ENCODE data around the gene SPTLC3.

The SPTLC3 gene

GRCh38 chr20:13158369-13158768 is 149.6 kb downstream of the SPTLC3 start:
- Histone ChIP-seq H3K27me3 (ENCODE audit: insufficient read depth, poor library complexity, severe bottlenecking) (no peaks in the 10 kb centered on the region), H3K4me3 (replicated peaks; ENCODE audit: insufficient read depth, low read length) (no peak overlapping the region), H3K27ac (replicated peaks) (no peak overlapping the region)
- DNase-seq (ENCODE audit: low read depth in 1 of 2, low spot score in 1 of 2) = no peak
- TF ChIP-seq GABPA (IDR thresholded peaks at IDR 0.05; ENCODE audit: low read depth) = no peak
- no peak for TF ChIP-seq REST (IDR thresholded peaks at IDR 0.05; ENCODE audit: insufficient replicate concordance, low read depth)
- TF ChIP-seq SPI1 (IDR thresholded peaks at IDR 0.05; ENCODE audit: borderline replicate concordance, low read depth) = no peak
- no peak for TF ChIP-seq CTCF (IDR thresholded peaks at IDR 0.05; ENCODE audit: insufficient read depth, low read length)
- no peak for TF ChIP-seq POLR2AphosphoS5 (IDR thresholded peaks at IDR 0.05; ENCODE audit: low read depth)

- TF ChIP-seq GABPA (IDR thresholded peaks at IDR 0.05; ENCODE audit: low read depth) = no peak
- no peak for TF ChIP-seq SPI1 (IDR thresholded peaks at IDR 0.05; ENCODE audit: borderline replicate concordance, low read depth)
- no peak for TF ChIP-seq CTCF (IDR thresholded peaks at IDR 0.05; ENCODE audit: insufficient read depth, low read length)
- no peak for TF ChIP-seq REST (IDR thresholded peaks at IDR 0.05; ENCODE audit: insufficient replicate concordance, low read depth)
- TF ChIP-seq POLR2AphosphoS5 (IDR thresholded peaks at IDR 0.05; ENCODE audit: low read depth) = no peak
- H3K27ac ChIP-seq (replicated peaks) = no peak overlapping the region
- DNase-seq (ENCODE audit: low read depth in 1 of 2, low spot score in 1 of 2) = no peak
Measured at GRCh38 chr20:13159889-13160288, 151.1 kb downstream of the SPTLC3 start.

GRCh38 chr20:13165203-13165602 is 156.4 kb downstream of the SPTLC3 start:
- TF ChIP-seq REST (IDR thresholded peaks at IDR 0.05; ENCODE audit: insufficient replicate concordance, low read depth) (no peak), SPI1 (IDR thresholded peaks at IDR 0.05; ENCODE audit: borderline replicate concordance, low read depth) (no peak), CTCF (IDR thresholded peaks at IDR 0.05; ENCODE audit: insufficient read depth, low read length) (no peak), GABPA (IDR thresholded peaks at IDR 0.05; ENCODE audit: low read depth) (no peak), POLR2AphosphoS5 (IDR thresholded peaks at IDR 0.05; ENCODE audit: low read depth) (no peak)
- no peak overlapping the region for H3K27ac ChIP-seq (replicated peaks)
- no peak for DNase-seq (ENCODE audit: low read depth in 1 of 2, low spot score in 1 of 2)
- no peaks in the 10 kb centered on the region for H3K27me3 ChIP-seq (ENCODE audit: insufficient read depth, poor library complexity, severe bottlenecking)
- no peak overlapping the region for H3K4me3 ChIP-seq (replicated peaks; ENCODE audit: insufficient read depth, low read length)

More at GRCh38 chr20:13159889-13160288, 151.1 kb downstream of the SPTLC3 start:
- H3K4me3 ChIP-seq (replicated peaks; ENCODE audit: insufficient read depth, low read length) = no peak overlapping the region
- no peaks in the 10 kb centered on the region for H3K27me3 ChIP-seq (ENCODE audit: insufficient read depth, poor library complexity, severe bottlenecking)

All from HL-60 (cell line).